ENCODE measurements around the gene PPT2. TPM values are rescaled to one million over a fixed set of nuclear protein-coding genes. Genes with fewer than 3 reads are reported as not detected.

Gene PPT2
- total and polyA plus RNA-seq, 2 of the 13 experiments (the other 11 are each of a cell fraction or from before 2014, with no cell fraction given): 39.2 to 61.8 TPM

DNA sequence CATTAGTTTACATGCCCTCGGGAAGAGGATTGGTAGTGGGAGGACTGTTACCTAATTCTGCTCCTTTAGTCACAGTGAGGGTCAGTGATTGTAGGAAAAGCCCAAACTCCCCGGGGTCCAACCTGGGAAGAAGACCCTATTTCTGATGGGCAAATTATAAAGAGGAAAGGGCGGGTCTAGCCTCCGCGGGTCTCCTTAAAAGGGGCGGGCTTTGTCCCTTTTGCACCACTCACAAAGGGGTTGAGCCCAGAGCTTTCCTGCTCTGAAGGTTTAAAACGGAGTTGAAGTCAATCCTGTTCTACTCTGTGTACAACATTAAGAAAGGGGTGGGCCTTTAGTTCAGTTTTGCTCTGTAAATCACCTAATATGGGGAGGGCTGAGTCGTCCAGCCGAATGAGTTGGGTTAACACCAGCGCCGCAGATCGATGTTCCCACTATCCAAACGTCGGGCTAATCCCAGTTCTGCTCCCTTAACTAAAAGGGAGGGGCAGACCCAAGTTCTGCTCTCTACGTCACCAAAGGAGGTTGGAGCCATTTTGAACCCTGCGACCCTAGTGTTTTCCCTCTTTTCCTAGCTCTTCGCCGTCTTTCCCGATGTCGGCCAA lies 23.3 kb downstream of the PPT2 start (continued):
- TF ChIP-seq CC2D1A (CRISPR knock-in tag; IDR thresholded peaks at IDR 0.05): no peak
- TF ChIP-seq MXD4 (CRISPR knock-in tag; IDR thresholded peaks at IDR 0.05): no peak
- no peak for TF ChIP-seq ZNF839 (CRISPR knock-in tag; IDR thresholded peaks at IDR 0.05; ENCODE audit: borderline replicate concordance)
- TF ChIP-seq, protein P1, sequence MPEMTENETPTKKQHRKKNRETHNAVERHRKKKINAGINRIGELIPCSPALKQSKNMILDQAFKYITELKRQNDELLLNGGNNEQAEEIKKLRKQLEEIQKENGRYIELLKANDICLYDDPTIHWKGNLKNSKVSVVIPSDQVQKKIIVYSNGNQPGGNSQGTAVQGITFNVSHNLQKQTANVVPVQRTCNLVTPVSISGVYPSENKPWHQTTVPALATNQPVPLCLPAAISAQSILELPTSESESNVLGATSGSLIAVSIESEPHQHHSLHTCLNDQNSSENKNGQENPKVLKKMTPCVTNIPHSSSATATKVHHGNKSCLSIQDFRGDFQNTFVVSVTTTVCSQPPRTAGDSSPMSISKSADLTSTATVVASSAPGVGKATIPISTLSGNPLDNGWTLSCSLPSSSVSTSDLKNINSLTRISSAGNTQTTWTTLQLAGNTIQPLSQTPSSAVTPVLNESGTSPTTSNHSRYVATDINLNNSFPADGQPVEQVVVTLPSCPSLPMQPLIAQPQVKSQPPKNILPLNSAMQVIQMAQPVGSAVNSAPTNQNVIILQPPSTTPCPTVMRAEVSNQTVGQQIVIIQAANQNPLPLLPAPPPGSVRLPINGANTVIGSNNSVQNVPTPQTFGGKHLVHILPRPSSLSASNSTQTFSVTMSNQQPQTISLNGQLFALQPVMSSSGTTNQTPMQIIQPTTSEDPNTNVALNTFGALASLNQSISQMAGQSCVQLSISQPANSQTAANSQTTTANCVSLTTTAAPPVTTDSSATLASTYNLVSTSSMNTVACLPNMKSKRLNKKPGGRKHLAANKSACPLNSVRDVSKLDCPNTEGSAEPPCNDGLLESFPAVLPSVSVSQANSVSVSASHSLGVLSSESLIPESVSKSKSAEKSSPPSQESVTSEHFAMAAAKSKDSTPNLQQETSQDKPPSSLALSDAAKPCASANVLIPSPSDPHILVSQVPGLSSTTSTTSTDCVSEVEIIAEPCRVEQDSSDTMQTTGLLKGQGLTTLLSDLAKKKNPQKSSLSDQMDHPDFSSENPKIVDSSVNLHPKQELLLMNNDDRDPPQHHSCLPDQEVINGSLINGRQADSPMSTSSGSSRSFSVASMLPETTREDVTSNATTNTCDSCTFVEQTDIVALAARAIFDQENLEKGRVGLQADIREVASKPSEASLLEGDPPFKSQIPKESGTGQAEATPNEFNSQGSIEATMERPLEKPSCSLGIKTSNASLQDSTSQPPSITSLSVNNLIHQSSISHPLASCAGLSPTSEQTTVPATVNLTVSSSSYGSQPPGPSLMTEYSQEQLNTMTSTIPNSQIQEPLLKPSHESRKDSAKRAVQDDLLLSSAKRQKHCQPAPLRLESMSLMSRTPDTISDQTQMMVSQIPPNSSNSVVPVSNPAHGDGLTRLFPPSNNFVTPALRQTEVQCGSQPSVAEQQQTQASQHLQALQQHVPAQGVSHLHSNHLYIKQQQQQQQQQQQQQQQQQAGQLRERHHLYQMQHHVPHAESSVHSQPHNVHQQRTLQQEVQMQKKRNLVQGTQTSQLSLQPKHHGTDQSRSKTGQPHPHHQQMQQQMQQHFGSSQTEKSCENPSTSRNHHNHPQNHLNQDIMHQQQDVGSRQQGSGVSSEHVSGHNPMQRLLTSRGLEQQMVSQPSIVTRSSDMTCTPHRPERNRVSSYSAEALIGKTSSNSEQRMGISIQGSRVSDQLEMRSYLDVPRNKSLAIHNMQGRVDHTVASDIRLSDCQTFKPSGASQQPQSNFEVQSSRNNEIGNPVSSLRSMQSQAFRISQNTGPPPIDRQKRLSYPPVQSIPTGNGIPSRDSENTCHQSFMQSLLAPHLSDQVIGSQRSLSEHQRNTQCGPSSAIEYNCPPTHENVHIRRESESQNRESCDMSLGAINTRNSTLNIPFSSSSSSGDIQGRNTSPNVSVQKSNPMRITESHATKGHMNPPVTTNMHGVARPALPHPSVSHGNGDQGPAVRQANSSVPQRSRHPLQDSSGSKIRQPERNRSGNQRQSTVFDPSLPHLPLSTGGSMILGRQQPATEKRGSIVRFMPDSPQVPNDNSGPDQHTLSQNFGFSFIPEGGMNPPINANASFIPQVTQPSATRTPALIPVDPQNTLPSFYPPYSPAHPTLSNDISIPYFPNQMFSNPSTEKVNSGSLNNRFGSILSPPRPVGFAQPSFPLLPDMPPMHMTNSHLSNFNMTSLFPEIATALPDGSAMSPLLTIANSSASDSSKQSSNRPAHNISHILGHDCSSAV (CRISPR knock-in tag; IDR thresholded peaks at IDR 0.05; ENCODE audit: borderline replicate concordance): 0 out of 2 replicates have a peak, but pooled peaks have one; percentile 63
- TF ChIP-seq ZNF703 (CRISPR knock-in tag; IDR thresholded peaks at IDR 0.05; ENCODE audit: borderline replicate concordance): no peak
- no peak for TF ChIP-seq ZNF235 (CRISPR knock-in tag; IDR thresholded peaks at IDR 0.05; ENCODE audit: borderline replicate concordance)
- TF ChIP-seq, protein P2, sequence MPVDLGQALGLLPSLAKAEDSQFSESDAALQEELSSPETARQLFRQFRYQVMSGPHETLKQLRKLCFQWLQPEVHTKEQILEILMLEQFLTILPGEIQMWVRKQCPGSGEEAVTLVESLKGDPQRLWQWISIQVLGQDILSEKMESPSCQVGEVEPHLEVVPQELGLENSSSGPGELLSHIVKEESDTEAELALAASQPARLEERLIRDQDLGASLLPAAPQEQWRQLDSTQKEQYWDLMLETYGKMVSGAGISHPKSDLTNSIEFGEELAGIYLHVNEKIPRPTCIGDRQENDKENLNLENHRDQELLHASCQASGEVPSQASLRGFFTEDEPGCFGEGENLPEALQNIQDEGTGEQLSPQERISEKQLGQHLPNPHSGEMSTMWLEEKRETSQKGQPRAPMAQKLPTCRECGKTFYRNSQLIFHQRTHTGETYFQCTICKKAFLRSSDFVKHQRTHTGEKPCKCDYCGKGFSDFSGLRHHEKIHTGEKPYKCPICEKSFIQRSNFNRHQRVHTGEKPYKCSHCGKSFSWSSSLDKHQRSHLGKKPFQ (CRISPR knock-in tag; IDR thresholded peaks at IDR 0.05; ENCODE audit: insufficient replicate concordance): no peak
- TF ChIP-seq, protein P3, sequence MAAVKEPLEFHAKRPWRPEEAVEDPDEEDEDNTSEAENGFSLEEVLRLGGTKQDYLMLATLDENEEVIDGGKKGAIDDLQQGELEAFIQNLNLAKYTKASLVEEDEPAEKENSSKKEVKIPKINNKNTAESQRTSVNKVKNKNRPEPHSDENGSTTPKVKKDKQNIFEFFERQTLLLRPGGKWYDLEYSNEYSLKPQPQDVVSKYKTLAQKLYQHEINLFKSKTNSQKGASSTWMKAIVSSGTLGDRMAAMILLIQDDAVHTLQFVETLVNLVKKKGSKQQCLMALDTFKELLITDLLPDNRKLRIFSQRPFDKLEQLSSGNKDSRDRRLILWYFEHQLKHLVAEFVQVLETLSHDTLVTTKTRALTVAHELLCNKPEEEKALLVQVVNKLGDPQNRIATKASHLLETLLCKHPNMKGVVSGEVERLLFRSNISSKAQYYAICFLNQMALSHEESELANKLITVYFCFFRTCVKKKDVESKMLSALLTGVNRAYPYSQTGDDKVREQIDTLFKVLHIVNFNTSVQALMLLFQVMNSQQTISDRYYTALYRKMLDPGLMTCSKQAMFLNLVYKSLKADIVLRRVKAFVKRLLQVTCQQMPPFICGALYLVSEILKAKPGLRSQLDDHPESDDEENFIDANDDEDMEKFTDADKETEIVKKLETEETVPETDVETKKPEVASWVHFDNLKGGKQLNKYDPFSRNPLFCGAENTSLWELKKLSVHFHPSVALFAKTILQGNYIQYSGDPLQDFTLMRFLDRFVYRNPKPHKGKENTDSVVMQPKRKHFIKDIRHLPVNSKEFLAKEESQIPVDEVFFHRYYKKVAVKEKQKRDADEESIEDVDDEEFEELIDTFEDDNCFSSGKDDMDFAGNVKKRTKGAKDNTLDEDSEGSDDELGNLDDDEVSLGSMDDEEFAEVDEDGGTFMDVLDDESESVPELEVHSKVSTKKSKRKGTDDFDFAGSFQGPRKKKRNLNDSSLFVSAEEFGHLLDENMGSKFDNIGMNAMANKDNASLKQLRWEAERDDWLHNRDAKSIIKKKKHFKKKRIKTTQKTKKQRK (IDR thresholded peaks at IDR 0.05; ENCODE audit: low read length): no peak
- TF ChIP-seq ZFP90 (CRISPR knock-in tag; IDR thresholded peaks at IDR 0.05; ENCODE audit: borderline replicate concordance): no peak
- no peak for TF ChIP-seq ETV5 (CRISPR knock-in tag; IDR thresholded peaks at IDR 0.05; ENCODE audit: borderline replicate concordance)
- no peak for TF ChIP-seq NFE2L2 (IDR thresholded peaks at IDR 0.05; ENCODE audit: low read length)
- TF ChIP-seq DMAP1 (CRISPR knock-in tag; IDR thresholded peaks at IDR 0.05): peak; percentile 78
- no peak for TF ChIP-seq EED (CRISPR knock-in tag; IDR thresholded peaks at IDR 0.05)
- no peak for TF ChIP-seq SRY (CRISPR knock-in tag; IDR thresholded peaks at IDR 0.05)
- TF ChIP-seq, protein P4, sequence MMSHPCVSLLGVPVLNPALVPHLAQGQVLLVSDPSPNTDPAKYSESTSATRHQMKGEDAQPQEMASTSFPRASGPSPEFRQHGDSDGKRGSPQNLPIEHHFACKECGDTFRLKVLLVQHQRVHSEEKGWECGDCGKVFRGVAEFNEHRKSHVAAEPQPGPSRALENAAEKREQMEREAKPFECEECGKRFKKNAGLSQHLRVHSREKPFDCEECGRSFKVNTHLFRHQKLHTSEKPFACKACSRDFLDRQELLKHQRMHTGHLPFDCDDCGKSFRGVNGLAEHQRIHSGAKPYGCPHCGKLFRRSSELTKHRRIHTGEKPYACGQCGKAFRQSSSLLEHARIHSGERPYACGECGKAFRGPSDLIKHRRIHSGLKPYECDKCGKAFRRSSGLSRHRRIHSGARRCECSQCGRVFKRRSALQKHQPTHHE (CRISPR knock-in tag; IDR thresholded peaks at IDR 0.05; ENCODE audit: borderline replicate concordance): no peak
